Body of pancreas (tissue), 2 donors: ENCODE results near the gene ST8SIA3. TPM values are rescaled to one million over a fixed set of nuclear protein-coding genes. Genes with fewer than 3 reads are reported as not detected.

Experiments used
- total RNA-seq, 2 donors: library from RNA; depleted of rRNA; stranded (reverse); fragments of >200 nt; gene quantifications; one replicate each; pipeline ENCODE4 v1.1.0, GENCODE V29; 2016

Gene ST8SIA3
- total RNA-seq, 2 donors from 2014 or later = 0.52 to 0.66 TPM

Other genes starting within 250 kb of the ST8SIA3 start
- gene BOD1L2, start 205.5 kb upstream of the ST8SIA3 start, total RNA-seq = not detected
- 1 to 10 TPM; 2.6 to 3.1 TPM for gene ONECUT2, start 82.8 kb downstream of the ST8SIA3 start, total RNA-seq
- gene FECH, start 234.1 kb downstream of the ST8SIA3 start, total RNA-seq = 10 to 100 TPM; 16.8 to 20.0 TPM